ENCODE measurements around the gene CLIC4.
"Not testable (repeated sequence)": the region's sequence is repeated elsewhere in the genome, so short reads cannot be mapped to it uniquely, and the experiment has no call there.

DNA sequence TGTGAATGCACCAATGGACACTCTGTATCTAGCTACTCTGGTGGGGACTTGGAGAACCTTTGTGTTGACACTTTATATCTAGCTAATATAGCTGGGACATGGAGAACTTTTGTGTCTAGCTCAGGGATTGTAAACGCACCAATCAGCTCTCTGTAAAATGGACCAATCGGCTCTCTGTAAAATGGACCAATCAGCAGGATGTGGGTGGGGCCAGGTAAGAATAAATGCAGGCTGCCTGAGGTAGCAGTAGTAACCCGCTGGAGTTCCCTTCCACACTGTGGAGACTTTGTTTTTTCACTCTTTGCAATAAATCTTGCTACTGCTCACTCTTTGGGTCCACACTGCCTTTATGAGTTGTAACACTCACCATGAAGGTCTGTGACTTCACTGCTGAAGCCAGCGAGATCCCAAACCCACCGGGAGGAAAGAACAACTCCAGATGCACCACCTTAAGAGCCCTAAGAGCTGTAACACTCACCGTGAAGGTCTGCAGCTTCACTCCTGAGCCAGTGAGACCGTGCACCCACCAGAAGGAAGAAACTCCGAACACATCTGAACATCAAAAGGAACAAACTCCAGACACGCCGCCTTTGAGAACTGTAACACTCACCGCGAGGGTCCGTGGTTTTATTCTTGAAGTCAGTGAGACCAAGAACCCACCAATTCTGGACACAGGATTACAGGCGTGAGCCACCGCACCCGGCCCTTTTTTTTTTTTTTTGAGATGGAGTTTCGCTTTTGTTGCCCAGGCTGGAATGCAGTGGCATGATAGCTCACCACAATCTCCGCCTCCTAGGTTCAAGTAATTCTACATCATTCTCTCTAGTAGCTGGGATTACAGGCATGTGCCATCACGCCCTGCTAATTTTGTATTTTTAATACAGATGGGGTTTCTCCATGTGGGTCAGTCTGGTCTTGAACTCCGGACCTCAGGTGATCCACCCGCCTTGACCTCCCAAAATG lies 22.9 kb upstream of the CLIC4 start:
- TF ChIP-seq, protein P1, sequence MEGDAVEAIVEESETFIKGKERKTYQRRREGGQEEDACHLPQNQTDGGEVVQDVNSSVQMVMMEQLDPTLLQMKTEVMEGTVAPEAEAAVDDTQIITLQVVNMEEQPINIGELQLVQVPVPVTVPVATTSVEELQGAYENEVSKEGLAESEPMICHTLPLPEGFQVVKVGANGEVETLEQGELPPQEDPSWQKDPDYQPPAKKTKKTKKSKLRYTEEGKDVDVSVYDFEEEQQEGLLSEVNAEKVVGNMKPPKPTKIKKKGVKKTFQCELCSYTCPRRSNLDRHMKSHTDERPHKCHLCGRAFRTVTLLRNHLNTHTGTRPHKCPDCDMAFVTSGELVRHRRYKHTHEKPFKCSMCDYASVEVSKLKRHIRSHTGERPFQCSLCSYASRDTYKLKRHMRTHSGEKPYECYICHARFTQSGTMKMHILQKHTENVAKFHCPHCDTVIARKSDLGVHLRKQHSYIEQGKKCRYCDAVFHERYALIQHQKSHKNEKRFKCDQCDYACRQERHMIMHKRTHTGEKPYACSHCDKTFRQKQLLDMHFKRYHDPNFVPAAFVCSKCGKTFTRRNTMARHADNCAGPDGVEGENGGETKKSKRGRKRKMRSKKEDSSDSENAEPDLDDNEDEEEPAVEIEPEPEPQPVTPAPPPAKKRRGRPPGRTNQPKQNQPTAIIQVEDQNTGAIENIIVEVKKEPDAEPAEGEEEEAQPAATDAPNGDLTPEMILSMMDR (IDR thresholded peaks at IDR 0.05) = not testable (repeated sequence)
- TF ChIP-seq POLR2A (IDR thresholded peaks at IDR 0.05) = not testable (repeated sequence)

Data from tibial nerve (tissue), 3 donors.